K562 treated with DMSO at 1 percent for 12 hours (cell line): ENCODE results near the gene GOLGA8G. TPM values are rescaled to one million over a fixed set of nuclear protein-coding genes. Genes with fewer than 3 reads are reported as not detected.

Experiments
- total RNA-seq: library from RNA; unstranded; fragments of 300-600 nt; gene quantifications from 2 replicates; pipeline ENCODE4 v1.2.3, GENCODE V29; 2022; ENCODE audit not compliant: insufficient read depth

Gene GOLGA8G
- total RNA-seq, result 0.15 and 0.19 TPM in 2 replicates

DNA sequence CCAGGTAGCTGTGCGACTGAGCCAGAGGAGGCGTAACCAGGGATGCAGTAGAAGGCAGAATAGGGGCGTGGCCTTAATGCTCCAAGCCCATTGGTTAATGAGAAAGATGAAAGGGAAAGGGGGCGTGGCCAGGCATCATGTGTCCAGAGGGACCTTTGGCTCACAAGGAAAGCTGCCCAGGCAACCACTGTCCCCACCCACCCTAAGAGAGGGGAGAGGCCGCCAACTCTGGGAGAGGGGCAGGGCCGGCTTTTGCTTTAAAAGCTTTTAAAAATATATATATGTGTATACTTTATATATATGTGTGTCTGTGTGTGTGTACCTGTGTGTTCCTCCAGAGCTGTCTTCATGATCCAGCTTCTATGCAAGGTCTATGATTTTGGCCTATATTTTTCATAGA lies at the start of gene GOLGA8G:
Gene GOLGA8G, minus strand, starts transcription at position 18 of the 400 bp plus-strand sequence. CDS start 62 bp downstream, outside the sequence.

GRCh38 chr15:28553268-28553667 lies 20.5 kb upstream of the GOLGA8G start, which contains the start of gene GOLGA6L25:
GOLGA6L25 (plus strand) TSS chr15:28553568; CDS start chr15:28553629, 61 bp downstream.

Other genes with a start within 250 kb of the GOLGA8G start
- 26.8 and 60.3 TPM in 2 replicates for gene HERC2, start 210.8 kb downstream of the GOLGA8G start, total RNA-seq
- not detected in 2 replicates for gene GOLGA6L24, start 174.9 kb downstream of the GOLGA8G start, total RNA-seq
- gene GOLGA8F, start 154.3 kb downstream of the GOLGA8G start, total RNA-seq, result 0.17 TPM in 1 of 2 replicates, not detected in the other
- not detected in 2 replicates for gene GOLGA6L25, start 20.6 kb upstream of the GOLGA8G start, total RNA-seq
- not detected in 2 replicates for gene GOLGA8M, start 179.4 kb upstream of the GOLGA8G start, total RNA-seq